NCI-H2107 (cell line): ENCODE data around the gene IMPDH1.

Experiments
- DNase-seq: peaks from one replicate; lab custom pipeline; 2025; lab: John Stamatoyannopoulos, UW

Gene IMPDH1

GRCh38 chr7:128405471-128406313 lies 4.1 kb downstream of the IMPDH1 start:
- peak; percentile 40 for DNase-seq

- DNase-seq = no peak
These were observed 4.8 kb downstream of the IMPDH1 start for GRCh38 chr7:128404886-128405470.

GRCh38 chr7:128404143-128404681 lies 5.6 kb downstream of the IMPDH1 start:
- DNase-seq = no peak

- DNase-seq = no peak
These were observed 6.1 kb downstream of the IMPDH1 start for GRCh38 chr7:128403676-128404075.

- DNase-seq = no peak
These were observed 7.4 kb downstream of the IMPDH1 start for GRCh38 chr7:128402356-128402755.

GRCh38 chr7:128400566-128400965 lies 9.2 kb downstream of the IMPDH1 start:
- DNase-seq = no peak

GRCh38 chr7:128399991-128400390 lies 9.8 kb downstream of the IMPDH1 start:
- no peak for DNase-seq

GRCh38 chr7:128398841-128399135 lies 11.0 kb downstream of the IMPDH1 start:
- no peak for DNase-seq

- peak; percentile 32 for DNase-seq
These were observed 11.6 kb downstream of the IMPDH1 start for GRCh38 chr7:128398016-128398840.

GRCh38 chr7:128396357-128396756 lies 13.4 kb downstream of the IMPDH1 start:
- no peak for DNase-seq

- DNase-seq = no peak
These were observed 14.0 kb downstream of the IMPDH1 start for GRCh38 chr7:128395748-128396147.

- DNase-seq = no peak
These were observed 14.8 kb downstream of the IMPDH1 start for GRCh38 chr7:128394904-128395496.

GRCh38 chr7:128393526-128394330 lies 16.1 kb downstream of the IMPDH1 start:
- no peak for DNase-seq

- no peak for DNase-seq
These were observed 17.1 kb downstream of the IMPDH1 start for GRCh38 chr7:128392446-128393327.

- DNase-seq = no peak
These were observed 18.0 kb downstream of the IMPDH1 start for GRCh38 chr7:128391805-128392204.

- DNase-seq = no peak
These were observed 18.8 kb downstream of the IMPDH1 start for GRCh38 chr7:128390871-128391565.

GRCh38 chr7:128389618-128390329 lies 20.0 kb downstream of the IMPDH1 start:
- DNase-seq = no peak

GRCh38 chr7:128389085-128389617 lies 20.6 kb downstream of the IMPDH1 start:
- DNase-seq = no peak

GRCh38 chr7:128388145-128388485 lies 21.7 kb downstream of the IMPDH1 start:
- no peak for DNase-seq
